Astrocyte of the spinal cord (primary cell): ENCODE measurements around the gene SYMPK.
A peak's percentile ranks its signal among the peaks of the same experiment; 100 is the strongest.

ENCODE experiments used
- DNase-seq: peaks from one replicate; pipeline ENCODE4 v3.0.0; 2011; ENCODE audit warnings: low read depth, low spot score
- H3K4me3 ChIP-seq: 2 replicates; pipeline ENCODE4 v1.5.1; 2011; ENCODE audit warnings: low read depth, mild to moderate bottlenecking, low read length, moderate library complexity
- in situ Hi-C: cut with HindIII; loops from 2 replicates; pipeline ENCODE4 v1.10.0; 2017; ENCODE audit warnings: low sequenced_read_pairs
- TF ChIP-seq, protein P1 (sequence below): IDR thresholded peaks from 2 replicates; pipeline ENCODE4 v1.5.1; 2012; ENCODE audit warnings: low read depth, mild to moderate bottlenecking, low read length, inconsistent platforms

SYMPK gene

DNA sequence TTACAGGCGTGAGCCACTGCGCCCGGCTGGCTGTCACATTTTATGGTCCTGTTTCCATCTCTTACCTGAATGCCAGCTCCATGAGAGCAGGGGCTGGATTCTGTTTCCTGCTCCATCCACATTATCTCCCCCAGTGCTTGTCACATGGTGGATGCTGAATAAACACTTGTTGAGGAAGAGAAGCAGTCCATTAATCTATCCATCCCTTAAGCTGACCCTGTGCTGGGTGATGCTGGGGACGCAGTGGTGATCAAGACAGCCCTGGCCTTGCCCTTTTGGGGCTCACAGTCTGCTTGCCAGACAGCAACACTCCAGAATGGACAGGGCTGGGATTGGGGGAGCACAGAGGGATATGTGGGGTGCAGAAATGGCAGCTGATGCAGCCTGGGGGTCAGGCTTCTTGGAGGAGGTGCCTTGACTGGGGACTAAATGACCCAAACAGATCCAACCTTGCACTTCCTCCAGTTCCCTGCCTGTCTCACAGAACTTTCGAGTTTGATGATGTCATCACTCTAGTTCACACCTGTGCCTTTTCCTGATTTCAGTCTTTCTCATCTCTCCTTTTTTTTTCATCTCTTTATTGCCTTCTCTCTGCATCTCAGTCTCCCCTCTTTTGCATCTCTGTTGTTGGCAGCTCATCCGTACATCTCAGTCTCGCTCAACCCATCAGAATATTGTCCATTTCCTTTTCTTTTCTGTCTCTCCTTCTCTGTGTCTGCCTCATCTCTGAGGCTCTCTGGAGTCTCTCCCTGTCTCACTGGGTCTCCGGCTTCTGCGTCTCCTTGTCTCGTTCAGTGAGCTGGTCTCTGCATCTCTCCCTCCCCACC is 18.3 kb upstream of the SYMPK start:
- DNase-seq, result no peak
- TF ChIP-seq, protein P1, sequence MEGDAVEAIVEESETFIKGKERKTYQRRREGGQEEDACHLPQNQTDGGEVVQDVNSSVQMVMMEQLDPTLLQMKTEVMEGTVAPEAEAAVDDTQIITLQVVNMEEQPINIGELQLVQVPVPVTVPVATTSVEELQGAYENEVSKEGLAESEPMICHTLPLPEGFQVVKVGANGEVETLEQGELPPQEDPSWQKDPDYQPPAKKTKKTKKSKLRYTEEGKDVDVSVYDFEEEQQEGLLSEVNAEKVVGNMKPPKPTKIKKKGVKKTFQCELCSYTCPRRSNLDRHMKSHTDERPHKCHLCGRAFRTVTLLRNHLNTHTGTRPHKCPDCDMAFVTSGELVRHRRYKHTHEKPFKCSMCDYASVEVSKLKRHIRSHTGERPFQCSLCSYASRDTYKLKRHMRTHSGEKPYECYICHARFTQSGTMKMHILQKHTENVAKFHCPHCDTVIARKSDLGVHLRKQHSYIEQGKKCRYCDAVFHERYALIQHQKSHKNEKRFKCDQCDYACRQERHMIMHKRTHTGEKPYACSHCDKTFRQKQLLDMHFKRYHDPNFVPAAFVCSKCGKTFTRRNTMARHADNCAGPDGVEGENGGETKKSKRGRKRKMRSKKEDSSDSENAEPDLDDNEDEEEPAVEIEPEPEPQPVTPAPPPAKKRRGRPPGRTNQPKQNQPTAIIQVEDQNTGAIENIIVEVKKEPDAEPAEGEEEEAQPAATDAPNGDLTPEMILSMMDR, result no peak
- in situ Hi-C loops, result no loop called here
- H3K4me3 ChIP-seq, result no peak overlapping the region

- no peak overlapping the region for H3K4me3 ChIP-seq
- TF ChIP-seq, protein P1, result no peak
- no peak for DNase-seq
- in situ Hi-C loops, result no loop called here
Measured at GRCh38 chr19:45879971-45880370, 17.0 kb upstream of the SYMPK start.

- no peak overlapping the region for H3K4me3 ChIP-seq
- TF ChIP-seq, protein P1, result no peak
- DNase-seq, result no peak
- in situ Hi-C loops, result no loop called here
Measured at GRCh38 chr19:45879055-45879454, 16.1 kb upstream of the SYMPK start.

GRCh38 chr19:45878043-45878794 is 15.3 kb upstream of the SYMPK start:
- in situ Hi-C loops, result no loop called here
- no peak overlapping the region for H3K4me3 ChIP-seq
- TF ChIP-seq, protein P1, result no peak
- no peak for DNase-seq

GRCh38 chr19:45876411-45877197 is 13.7 kb upstream of the SYMPK start:
- DNase-seq, result peak; percentile 30
- TF ChIP-seq, protein P1, result no peak
- no peak overlapping the region for H3K4me3 ChIP-seq
- in situ Hi-C loops, result no loop called here

GRCh38 chr19:45876161-45876410 is 13.1 kb upstream of the SYMPK start:
- TF ChIP-seq, protein P1, result no peak
- H3K4me3 ChIP-seq, result no peak overlapping the region
- in situ Hi-C loops, result no loop called here
- no peak for DNase-seq
